Ovary (tissue), 3 donors: ENCODE results near the gene RAB3GAP1.

Experiments
- EP300 ChIP-seq: sonication (generic); formaldehyde crosslinking; IDR thresholded peaks from one replicate; pipeline ENCODE4 v1.6.1; 2017; ENCODE audit warnings: antibody characterized with exemption
- TF ChIP-seq, protein P1 (sequence below), 3 donors: fragments of 450-650 bp in 2 of 3; fragments of 200-600 bp in 1 of 3; IDR thresholded peaks; one replicate each; pipeline versions ENCODE4 v1.5.1 to v1.8.0; 2016 to 2022; ENCODE audit warnings: antibody characterized with exemption in 3 of 3, mild to moderate bottlenecking in 1 of 3
- donor health status: DM: no; HTN: no; CAD: no.

DNA sequence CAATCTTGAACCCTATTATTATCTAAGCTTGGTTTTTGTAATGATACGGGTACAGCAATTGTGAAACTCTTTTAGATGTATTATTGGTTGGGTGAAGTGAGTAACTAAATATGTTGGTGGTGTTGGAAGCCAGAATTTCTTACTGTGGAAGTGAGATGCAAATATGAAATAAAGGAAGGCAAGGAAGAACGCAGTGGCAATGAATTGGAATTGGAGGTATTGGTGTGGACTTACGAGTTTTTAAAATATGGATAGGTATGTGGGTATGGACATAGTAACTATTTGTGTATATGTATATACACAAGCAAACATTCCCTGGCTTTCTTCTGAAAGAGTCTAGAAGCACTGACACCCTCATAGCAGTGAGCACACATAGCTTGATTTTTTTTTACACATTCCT is 105.8 kb downstream of the RAB3GAP1 start:
- TF ChIP-seq, protein P1, sequence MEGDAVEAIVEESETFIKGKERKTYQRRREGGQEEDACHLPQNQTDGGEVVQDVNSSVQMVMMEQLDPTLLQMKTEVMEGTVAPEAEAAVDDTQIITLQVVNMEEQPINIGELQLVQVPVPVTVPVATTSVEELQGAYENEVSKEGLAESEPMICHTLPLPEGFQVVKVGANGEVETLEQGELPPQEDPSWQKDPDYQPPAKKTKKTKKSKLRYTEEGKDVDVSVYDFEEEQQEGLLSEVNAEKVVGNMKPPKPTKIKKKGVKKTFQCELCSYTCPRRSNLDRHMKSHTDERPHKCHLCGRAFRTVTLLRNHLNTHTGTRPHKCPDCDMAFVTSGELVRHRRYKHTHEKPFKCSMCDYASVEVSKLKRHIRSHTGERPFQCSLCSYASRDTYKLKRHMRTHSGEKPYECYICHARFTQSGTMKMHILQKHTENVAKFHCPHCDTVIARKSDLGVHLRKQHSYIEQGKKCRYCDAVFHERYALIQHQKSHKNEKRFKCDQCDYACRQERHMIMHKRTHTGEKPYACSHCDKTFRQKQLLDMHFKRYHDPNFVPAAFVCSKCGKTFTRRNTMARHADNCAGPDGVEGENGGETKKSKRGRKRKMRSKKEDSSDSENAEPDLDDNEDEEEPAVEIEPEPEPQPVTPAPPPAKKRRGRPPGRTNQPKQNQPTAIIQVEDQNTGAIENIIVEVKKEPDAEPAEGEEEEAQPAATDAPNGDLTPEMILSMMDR (IDR thresholded peaks at IDR 0.05): no peak
- TF ChIP-seq EP300: no peak
